Measurements from ENCODE around the gene CDK10.
"Not testable (repeated sequence)": the region's sequence is repeated elsewhere in the genome, so short reads cannot be mapped to it uniquely, and the experiment has no call there.

The CDK10 gene

DNA sequence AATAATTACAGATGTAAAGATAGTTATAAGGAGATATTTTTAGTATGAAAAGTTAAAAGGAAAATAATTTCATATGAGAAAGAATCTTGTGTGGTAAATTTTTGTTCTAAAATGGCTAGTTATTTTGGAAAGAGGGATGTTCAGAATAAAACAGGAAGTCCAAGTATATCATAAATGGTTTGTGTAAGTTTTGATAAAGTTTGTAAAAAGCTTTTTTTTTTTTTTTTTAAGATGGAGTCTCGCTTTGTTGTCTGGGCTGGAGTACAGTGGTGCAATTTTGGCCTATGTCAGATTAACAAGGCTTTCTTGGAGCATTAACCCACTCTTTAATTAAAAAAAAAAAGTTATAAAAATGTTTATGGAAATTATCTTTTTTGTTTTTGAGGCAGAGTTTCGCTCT is 8.2 kb upstream of the CDK10 start:
- no peak overlapping the region for H3K4me3 ChIP-seq (replicated peaks; ENCODE audit: low read depth, low read length)
- DNase-seq (ENCODE audit: extremely low read depth, low read depth), result no peak
- TF ChIP-seq, protein P1, sequence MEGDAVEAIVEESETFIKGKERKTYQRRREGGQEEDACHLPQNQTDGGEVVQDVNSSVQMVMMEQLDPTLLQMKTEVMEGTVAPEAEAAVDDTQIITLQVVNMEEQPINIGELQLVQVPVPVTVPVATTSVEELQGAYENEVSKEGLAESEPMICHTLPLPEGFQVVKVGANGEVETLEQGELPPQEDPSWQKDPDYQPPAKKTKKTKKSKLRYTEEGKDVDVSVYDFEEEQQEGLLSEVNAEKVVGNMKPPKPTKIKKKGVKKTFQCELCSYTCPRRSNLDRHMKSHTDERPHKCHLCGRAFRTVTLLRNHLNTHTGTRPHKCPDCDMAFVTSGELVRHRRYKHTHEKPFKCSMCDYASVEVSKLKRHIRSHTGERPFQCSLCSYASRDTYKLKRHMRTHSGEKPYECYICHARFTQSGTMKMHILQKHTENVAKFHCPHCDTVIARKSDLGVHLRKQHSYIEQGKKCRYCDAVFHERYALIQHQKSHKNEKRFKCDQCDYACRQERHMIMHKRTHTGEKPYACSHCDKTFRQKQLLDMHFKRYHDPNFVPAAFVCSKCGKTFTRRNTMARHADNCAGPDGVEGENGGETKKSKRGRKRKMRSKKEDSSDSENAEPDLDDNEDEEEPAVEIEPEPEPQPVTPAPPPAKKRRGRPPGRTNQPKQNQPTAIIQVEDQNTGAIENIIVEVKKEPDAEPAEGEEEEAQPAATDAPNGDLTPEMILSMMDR (IDR thresholded peaks at IDR 0.05; ENCODE audit: low read depth, low read length, missing control alignments), result no peak

DNA sequence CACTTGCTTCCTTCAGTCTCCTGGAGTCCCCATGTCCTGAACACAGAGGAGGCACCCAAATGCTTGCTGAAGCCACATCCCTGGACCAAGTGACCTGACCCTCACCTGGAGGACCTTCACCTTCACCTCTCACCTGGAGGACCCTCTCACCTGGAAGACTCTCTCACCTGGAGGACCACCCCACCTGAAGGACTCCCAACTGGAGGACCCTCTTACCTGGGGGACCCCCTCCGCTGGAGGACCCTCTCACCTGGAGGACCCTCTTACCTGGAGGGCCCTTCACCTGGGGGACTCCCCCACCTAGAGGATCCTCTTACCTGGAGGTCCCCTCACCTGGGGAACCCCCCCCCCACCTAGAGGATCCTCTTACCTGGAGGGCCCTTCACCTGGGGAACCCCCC is 573 bp upstream of the CDK10 start:
- H3K4me3 ChIP-seq (replicated peaks; ENCODE audit: low read depth, low read length), result peak overlapping the region; percentile 87; the same call in 1 of the 2 replicates
- DNase-seq (ENCODE audit: extremely low read depth, low read depth), result no peak
- TF ChIP-seq, protein P1 (IDR thresholded peaks at IDR 0.05; ENCODE audit: low read depth, low read length, missing control alignments), result no peak

DNA sequence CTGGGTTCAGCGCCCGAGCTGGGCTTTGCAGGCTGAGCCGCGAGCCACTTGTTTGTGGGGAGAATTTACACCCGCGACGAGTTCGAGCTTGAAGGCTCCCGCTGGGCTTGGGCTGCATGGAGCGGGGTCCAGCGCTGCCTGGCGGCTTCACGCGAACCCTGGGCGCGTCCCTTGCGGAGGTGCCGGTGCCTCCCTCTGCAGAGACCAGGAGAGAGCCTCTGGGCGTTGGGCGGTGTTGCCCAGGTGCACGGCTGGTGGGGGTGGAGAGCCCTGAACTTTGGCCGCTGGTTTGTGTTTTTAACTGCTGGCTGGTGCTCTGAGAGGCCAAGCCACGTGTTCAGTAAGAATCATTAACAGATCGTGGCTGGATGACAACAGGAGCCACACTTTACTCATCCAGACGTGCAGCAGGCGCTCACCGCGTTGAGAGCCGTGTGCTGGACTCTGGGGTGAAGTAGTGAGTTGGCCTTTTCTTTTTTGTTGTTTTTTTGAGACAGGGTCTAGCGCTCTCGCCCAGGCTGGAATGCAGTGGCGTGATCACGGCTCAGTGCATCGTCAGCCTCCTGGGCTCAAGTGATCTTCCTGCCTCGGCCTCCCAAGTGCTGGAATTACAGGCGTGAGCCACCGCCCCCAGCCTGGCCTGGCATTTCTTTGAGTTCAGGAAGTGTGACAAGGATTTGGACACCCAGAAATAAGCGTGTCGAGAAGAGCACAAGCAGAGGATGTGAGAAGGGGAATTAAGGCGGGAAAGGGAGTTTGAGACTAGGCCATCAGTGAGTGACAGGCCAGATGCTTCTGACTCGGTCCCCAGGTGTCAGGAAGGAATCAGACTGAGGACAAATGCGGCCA is 827 bp downstream of the CDK10 start:
- no peak for DNase-seq (ENCODE audit: extremely low read depth, low read depth)
- TF ChIP-seq, protein P1 (IDR thresholded peaks at IDR 0.05; ENCODE audit: low read depth, low read length, missing control alignments), result no peak
- H3K4me3 ChIP-seq (replicated peaks; ENCODE audit: low read depth, low read length), result peak overlapping the region; percentile 87

DNA sequence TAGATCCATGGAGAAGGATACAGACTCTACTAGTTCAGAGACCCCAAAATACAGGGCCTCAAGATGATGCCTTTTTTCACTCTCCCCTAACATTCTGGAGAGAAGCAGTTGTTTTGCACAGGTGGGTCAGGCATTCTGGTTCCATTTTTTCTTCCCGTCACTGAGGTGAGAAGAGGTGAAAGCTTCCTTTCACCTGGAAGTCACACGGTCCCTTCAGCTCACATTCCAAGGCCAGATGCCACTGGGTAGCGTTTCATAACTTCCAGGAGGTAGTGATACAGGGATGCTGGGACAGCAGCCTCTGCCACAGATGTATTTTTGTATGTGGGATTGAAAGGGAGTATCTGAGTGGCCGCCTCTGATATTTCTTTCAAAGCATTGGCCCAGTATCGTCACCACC is 1.9 kb downstream of the CDK10 start:
- TF ChIP-seq, protein P1 (IDR thresholded peaks at IDR 0.05; ENCODE audit: low read depth, low read length, missing control alignments), result no peak
- no peak for DNase-seq (ENCODE audit: extremely low read depth, low read depth)
- no peak overlapping the region for H3K4me3 ChIP-seq (replicated peaks; ENCODE audit: low read depth, low read length)

DNA sequence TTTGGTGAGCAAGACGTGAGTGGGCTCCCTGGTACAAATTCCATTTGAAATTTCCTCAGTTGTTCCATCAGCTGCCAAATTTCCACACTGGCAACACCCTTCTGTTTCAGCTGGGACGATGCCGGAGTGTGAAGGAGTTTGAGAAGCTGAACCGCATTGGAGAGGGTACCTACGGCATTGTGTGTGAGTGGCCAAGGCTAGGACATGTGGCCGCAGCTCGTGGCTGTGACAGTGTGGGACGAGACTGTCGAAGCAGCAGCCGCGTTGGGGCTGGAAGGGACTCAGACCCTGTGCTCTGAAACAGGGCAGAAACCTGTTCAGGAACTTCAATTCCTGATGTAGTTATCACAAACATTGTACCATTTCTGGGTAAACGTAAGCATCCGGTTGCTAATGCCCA is 2.7 kb downstream of the CDK10 start:
- DNase-seq (ENCODE audit: extremely low read depth, low read depth), result no peak
- TF ChIP-seq, protein P1 (IDR thresholded peaks at IDR 0.05; ENCODE audit: low read depth, low read length, missing control alignments), result no peak
- no peak overlapping the region for H3K4me3 ChIP-seq (replicated peaks; ENCODE audit: low read depth, low read length)

GRCh38 chr16:89689621-89690020 is 3.1 kb downstream of the CDK10 start:
- not testable (repeated sequence) for H3K4me3 ChIP-seq (replicated peaks; ENCODE audit: low read depth, low read length); DNase-seq (ENCODE audit: extremely low read depth, low read depth)

DNA sequence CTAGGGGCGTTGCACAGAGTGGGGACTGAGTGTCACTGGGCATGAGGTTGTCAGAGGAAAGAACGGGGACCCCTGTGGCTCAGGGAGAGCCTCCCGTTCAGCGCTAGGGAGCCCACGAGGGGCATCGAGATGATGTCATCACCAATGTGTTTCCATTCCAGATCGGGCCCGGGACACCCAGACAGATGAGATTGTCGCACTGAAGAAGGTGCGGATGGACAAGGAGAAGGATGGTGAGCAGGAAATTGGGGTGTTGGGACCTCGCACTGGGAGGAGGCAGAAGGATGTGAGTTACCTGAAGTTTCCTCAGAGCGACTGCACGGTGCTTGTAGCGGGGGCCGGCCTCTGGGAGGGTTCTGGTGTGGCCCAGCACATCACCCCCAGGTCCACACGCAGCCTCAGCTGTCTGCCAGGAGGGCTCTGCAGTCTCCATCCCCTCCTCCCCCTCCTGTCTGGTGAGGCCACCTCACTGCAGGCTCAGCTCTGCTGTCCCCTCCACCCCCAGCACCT is 4.0 kb downstream of the CDK10 start:
- H3K4me3 ChIP-seq (replicated peaks; ENCODE audit: low read depth, low read length), result no peak overlapping the region
- TF ChIP-seq, protein P1 (IDR thresholded peaks at IDR 0.05; ENCODE audit: low read depth, low read length, missing control alignments), result no peak
- no peak for DNase-seq (ENCODE audit: extremely low read depth, low read depth)
